AG10803 (cell line): ENCODE measurements around the gene NCOA6.
"Not testable (repeated sequence)": the region's sequence is repeated elsewhere in the genome, so short reads cannot be mapped to it uniquely, and the experiment has no call there.

Experiments used
- DNase-seq: peaks from one replicate; pipeline ENCODE4 v3.0.0; 2010; ENCODE audit warnings: low read depth
- H3K4me3 ChIP-seq: 2 replicates; pipeline ENCODE4 v1.5.1; 2011; ENCODE audit warnings: mild to moderate bottlenecking, low read length, control low read depth
- CTCF ChIP-seq: conservative IDR thresholded peaks from 2 replicates; pipeline ENCODE4 v1.5.1; 2011; ENCODE audit warnings: mild to moderate bottlenecking, low read length, control low read depth, inconsistent platforms

The NCOA6 gene

GRCh38 chr20:34744847-34745246, 80.6 kb downstream of the NCOA6 start:
- TF ChIP-seq CTCF: no peak
- H3K4me3 ChIP-seq: no peak overlapping the region
- no peak for DNase-seq

GRCh38 chr20:34744340-34744739, 81.1 kb downstream of the NCOA6 start:
- no peak for TF ChIP-seq CTCF

GRCh38 chr20:34743039-34743438, 82.4 kb downstream of the NCOA6 start:
- no peak for TF ChIP-seq CTCF
- no peak for DNase-seq

More at GRCh38 chr20:34744340-34744739, 81.1 kb downstream of the NCOA6 start:
- DNase-seq: no peak
- no peak overlapping the region for H3K4me3 ChIP-seq

DNA sequence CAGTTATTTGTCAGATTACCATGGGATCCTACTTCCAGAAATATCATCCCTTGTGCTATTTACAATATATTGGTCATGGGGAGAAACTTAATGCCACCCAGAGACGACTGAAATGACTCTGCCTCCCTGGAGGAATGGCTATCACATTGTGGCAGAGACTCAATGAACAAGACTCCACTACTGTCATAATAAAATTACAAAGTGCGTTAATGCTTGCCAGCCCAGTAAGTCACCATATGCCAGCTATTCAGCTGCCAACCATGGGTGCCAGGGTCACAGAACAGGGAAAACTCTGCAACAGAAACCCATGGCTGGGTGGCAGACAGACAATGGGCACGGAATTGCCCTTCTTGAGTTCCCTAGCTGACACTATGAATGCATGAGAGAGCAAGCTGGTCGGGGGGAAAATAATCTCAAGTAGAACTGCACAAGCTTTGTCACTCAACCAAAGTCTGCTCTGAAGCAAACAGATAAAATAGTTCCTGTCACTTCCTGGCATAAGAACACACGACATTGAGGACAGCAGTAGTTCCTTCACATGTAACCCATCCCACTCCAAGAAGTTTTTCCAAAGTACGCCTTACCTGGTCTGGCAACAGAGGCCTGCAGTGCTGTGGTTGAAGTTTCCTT, 89.2 kb downstream of the NCOA6 start:
- no peak overlapping the region for H3K4me3 ChIP-seq
- no peak for TF ChIP-seq CTCF
- no peak for DNase-seq

More at GRCh38 chr20:34743039-34743438, 82.4 kb downstream of the NCOA6 start:
- no peak overlapping the region for H3K4me3 ChIP-seq

DNA sequence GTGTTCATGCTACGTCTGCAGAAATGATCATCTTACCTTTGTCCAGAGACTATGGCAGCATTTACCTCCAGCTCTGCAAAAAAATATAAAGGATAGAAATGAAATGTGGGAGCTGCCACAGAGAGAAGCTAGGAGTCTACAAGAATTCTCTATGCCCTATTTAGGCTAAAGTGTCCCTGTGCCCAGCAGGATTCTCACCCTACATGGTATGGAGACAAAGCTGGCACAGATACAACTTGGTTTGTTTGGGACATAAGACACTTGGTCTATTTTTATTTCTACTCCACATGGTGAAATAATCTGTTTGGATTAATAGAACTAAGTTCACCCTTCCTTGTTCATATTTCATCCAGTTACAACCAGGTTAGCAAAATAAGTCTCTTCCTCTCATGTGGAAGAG, 92.9 kb downstream of the NCOA6 start:
- no peak for DNase-seq
- TF ChIP-seq CTCF: no peak
- no peak overlapping the region for H3K4me3 ChIP-seq

DNA sequence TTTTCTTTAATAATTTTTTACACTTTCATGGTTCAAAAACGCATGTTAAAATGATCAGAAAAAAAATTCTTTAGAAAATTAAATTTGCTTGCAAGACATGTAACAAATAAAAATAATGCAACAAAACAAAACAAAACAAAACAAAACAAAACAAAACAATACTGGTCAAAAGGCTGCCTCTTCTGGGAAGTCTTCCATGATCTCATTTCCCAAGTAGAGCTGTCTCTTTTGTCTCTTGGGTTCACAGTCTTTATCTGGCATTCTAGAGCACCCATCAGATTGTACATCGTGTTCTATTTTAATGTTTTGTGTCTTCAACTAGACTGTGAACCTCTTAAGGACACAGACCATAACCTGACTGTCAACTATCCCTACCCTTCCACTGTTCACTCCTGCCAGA, 96.0 kb downstream of the NCOA6 start:
- TF ChIP-seq CTCF: no peak
- H3K4me3 ChIP-seq: no peak overlapping the region
- no peak for DNase-seq

DNA sequence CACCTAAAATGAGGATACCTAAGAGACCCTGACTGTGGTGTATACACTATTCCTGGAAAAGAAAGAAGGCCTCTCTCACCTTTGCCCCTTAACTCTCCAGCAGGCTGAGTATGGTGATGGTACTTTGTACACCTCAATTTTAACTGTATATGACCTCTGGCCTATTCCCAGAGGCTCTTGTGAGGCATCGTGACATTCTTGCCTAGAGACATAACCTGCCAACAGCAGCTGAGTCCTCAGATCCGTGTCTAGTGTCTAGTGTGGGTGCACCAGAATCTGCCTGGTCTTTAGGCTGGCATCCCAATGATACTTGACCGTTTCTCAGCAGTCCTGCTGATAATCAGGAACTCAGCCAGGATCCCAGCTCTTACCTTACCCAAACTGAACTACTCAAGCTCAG, 101.3 kb downstream of the NCOA6 start:
- no peak for DNase-seq
- no peak overlapping the region for H3K4me3 ChIP-seq
- TF ChIP-seq CTCF: no peak

DNA sequence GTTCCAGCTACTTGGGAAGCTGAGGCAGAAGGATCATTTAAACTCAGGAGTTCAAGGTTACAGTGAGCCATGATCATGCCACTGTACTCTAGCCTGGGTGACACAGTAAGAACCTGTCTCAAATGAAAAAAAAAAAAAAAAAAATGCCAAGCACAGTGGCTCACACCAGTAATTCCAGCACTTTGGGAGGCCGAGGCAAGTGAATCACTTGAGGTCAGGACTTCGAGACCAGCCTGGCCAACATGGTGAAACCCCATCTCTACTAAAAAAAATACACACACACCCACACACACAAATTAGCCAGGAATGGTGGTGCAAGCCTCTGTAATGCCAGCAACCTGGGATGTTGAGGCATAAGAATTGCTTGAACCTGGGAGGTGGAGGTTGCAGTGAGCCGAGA, 102.9 kb downstream of the NCOA6 start:
- H3K4me3 ChIP-seq: not testable (repeated sequence)
- DNase-seq: peak; percentile 6
